ENCODE data around the gene CCDC12. TPM values are rescaled to one million over a fixed set of nuclear protein-coding genes. Genes with fewer than 3 reads are reported as not detected.

CCDC12 gene
- total RNA-seq, 1 experiment from 2014 or later, result 47.3 TPM

GRCh38 chr3:46877406-46878125, 99.0 kb downstream of the CCDC12 start, which contains the start of gene PTH1R:
PTH1R (plus strand) TSS chr3:46877721; CDS start chr3:46883560, 5,839 bp downstream.
- Mint-ChIP-seq H3K9me3 (ENCODE audit: low read depth, unreplicated experiment) (no peaks in the 10 kb centered on the region), H3K27ac (ENCODE audit: unreplicated experiment) (no peak within 1 kb of the TSS), H3K36me3 (ENCODE audit: insufficient read depth, unreplicated experiment) (no peaks in the 10 kb centered on the region), H3K4me3 (ENCODE audit: low read depth, unreplicated experiment) (no peak within 1 kb of the TSS), H3K27me3 (ENCODE audit: unreplicated experiment) (peaks cover 47% of the 10 kb centered on the region), H3K4me1 (ENCODE audit: low read depth, unreplicated experiment) (peaks cover 8% of the 10 kb centered on the region)
- TF ChIP-seq, protein P1, sequence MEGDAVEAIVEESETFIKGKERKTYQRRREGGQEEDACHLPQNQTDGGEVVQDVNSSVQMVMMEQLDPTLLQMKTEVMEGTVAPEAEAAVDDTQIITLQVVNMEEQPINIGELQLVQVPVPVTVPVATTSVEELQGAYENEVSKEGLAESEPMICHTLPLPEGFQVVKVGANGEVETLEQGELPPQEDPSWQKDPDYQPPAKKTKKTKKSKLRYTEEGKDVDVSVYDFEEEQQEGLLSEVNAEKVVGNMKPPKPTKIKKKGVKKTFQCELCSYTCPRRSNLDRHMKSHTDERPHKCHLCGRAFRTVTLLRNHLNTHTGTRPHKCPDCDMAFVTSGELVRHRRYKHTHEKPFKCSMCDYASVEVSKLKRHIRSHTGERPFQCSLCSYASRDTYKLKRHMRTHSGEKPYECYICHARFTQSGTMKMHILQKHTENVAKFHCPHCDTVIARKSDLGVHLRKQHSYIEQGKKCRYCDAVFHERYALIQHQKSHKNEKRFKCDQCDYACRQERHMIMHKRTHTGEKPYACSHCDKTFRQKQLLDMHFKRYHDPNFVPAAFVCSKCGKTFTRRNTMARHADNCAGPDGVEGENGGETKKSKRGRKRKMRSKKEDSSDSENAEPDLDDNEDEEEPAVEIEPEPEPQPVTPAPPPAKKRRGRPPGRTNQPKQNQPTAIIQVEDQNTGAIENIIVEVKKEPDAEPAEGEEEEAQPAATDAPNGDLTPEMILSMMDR (IDR thresholded peaks at IDR 0.05; ENCODE audit: unreplicated experiment), result no peak
- no peak for DNase-seq
- CTCF ChIA-PET, result interaction anchor here (0.6 to 0.9 kb wide), 2 partner anchors 17 to 111 kb away, joined by 3 to 4 read pairs; no protein-coding TSS in a partner anchor
- BruUV-seq (replicated peaks), result no TSS peak
- intact Hi-C loops (cut with micrococcal nuclease; ENCODE audit: unreplicated experiment), result no loop called here

DNA sequence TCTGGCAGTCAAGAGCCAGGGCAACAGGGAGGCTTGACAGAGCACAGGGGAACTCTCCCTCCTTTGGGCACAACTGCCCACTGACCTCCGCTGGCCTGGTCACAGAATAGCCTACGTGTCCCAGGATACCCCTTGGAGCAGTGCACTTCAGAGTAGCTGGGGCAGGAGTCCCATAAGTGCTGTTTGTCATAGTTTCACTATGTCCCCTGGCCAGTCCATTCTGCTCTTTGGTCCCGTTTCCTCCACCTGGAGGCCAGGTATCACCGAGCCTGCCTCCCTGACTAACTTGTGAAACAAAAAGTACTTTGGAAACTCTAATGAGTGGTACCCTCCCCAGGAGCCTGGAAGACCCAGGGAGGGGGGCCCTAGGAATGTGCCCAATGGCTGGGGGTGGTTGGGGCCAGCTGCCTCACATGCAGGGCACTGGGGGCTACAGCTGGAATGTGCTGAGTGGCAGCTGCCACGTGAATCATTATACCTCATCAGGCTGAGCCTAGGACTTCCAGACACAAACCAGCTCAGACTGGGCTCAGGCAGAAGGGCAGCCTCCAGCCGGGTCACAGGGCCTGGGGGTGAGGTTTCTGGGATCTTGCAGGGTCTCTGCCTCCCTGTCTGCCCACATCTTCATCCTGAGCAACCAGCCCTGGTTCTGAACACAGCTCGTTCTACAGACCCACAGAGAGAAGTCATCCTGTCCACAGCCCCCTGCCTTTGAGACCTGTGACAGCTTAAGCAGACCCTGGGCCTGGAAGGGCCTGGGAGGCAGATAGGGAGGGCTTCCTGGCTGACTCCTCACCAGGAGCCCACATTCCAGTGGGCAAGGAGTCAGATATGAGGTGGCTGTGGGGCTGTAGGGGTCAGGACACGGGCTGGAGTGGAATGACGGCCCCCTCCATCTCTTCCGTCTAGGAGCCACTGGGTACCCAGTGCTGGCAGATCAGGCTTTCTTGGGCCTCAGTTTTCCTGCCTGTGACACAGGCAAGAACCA, 99.9 kb downstream of the CCDC12 start:
- H3K4me3 Mint-ChIP-seq (ENCODE audit: low read depth, unreplicated experiment), result no peak overlapping the region
- H3K9me3 Mint-ChIP-seq (ENCODE audit: low read depth, unreplicated experiment), result no peaks in the 10 kb centered on the region
- H3K36me3 Mint-ChIP-seq (ENCODE audit: insufficient read depth, unreplicated experiment), result no peaks in the 10 kb centered on the region
- peaks cover 8% of the 10 kb centered on the region for H3K4me1 Mint-ChIP-seq (ENCODE audit: low read depth, unreplicated experiment)
- CTCF ChIA-PET, result no interaction called here
- intact Hi-C loops (cut with micrococcal nuclease; ENCODE audit: unreplicated experiment), result no loop called here
- BruUV-seq (replicated peaks), result no TSS peak
- TF ChIP-seq, protein P1 (IDR thresholded peaks at IDR 0.05; ENCODE audit: unreplicated experiment), result no peak
- no peak overlapping the region for H3K27ac Mint-ChIP-seq (ENCODE audit: unreplicated experiment)
- DNase-seq, result no peak
- peaks cover 41% of the 10 kb centered on the region for H3K27me3 Mint-ChIP-seq (ENCODE audit: unreplicated experiment)

DNA sequence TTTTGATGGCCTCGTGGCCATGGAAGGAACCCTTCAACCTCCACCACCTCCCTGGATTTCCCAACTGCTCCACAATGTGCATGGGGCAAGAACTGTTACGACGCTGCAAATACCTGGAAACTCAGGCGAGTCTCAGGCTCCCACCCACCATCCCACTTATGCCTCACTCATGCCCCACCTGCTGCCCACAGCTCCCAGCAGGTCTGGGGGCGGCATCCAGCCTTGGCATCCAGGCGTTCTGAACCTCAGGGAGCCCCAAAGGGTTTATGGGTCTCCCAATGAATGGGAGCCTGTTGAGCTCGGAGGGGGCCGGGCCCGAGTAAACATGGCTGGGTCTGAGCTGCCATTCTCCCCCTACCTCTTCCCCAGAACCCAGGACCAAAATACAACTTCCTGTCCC, 101.0 kb downstream of the CCDC12 start:
- Mint-ChIP-seq H3K9me3 (ENCODE audit: low read depth, unreplicated experiment) (no peaks in the 10 kb centered on the region), H3K4me1 (ENCODE audit: low read depth, unreplicated experiment) (peaks cover 8% of the 10 kb centered on the region), H3K27me3 (ENCODE audit: unreplicated experiment) (peaks cover 41% of the 10 kb centered on the region), H3K27ac (ENCODE audit: unreplicated experiment) (no peak overlapping the region), H3K36me3 (ENCODE audit: insufficient read depth, unreplicated experiment) (no peaks in the 10 kb centered on the region), H3K4me3 (ENCODE audit: low read depth, unreplicated experiment) (no peak overlapping the region)
- BruUV-seq (replicated peaks), result no TSS peak
- CTCF ChIA-PET, result no interaction called here
- DNase-seq, result no peak
- TF ChIP-seq, protein P1 (IDR thresholded peaks at IDR 0.05; ENCODE audit: unreplicated experiment), result no peak
- intact Hi-C loops (cut with micrococcal nuclease; ENCODE audit: unreplicated experiment), result no loop called here

DNA sequence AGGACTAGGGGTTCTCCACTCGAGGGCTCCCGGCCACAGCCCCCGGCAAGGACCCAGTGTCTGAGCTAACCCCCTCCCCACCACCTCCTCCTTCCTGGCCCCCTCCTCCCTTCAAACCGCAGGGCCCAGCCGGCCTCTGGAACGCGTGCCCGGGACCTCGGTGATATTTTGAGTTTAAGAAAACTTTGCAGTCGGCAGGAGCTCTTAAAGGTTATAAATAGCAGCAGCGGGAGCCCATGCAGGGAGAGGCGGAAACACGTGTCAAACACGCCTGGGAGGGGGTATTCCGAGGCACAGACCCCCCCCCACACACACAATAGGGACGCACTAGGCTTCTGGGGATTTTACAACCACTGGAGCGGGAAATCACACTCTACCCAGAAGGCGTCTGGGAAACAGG, 102.1 kb downstream of the CCDC12 start:
- Mint-ChIP-seq H3K27me3 (ENCODE audit: unreplicated experiment) (peaks cover 41% of the 10 kb centered on the region), H3K36me3 (ENCODE audit: insufficient read depth, unreplicated experiment) (no peaks in the 10 kb centered on the region), H3K4me3 (ENCODE audit: low read depth, unreplicated experiment) (no peak overlapping the region), H3K27ac (ENCODE audit: unreplicated experiment) (no peak overlapping the region), H3K9me3 (ENCODE audit: low read depth, unreplicated experiment) (no peaks in the 10 kb centered on the region), H3K4me1 (ENCODE audit: low read depth, unreplicated experiment) (peaks cover 8% of the 10 kb centered on the region)
- DNase-seq, result no peak
- CTCF ChIA-PET, result no interaction called here
- TF ChIP-seq, protein P1 (IDR thresholded peaks at IDR 0.05; ENCODE audit: unreplicated experiment), result no peak
- no TSS peak for BruUV-seq (replicated peaks)
- intact Hi-C loops (cut with micrococcal nuclease; ENCODE audit: unreplicated experiment), result no loop called here

Measured in Calu3 (cell line).